UCSD-AML1 (cell line): ENCODE measurements around the gene MAP3K20.
"Not testable (repeated sequence)": the region's sequence is repeated elsewhere in the genome, so short reads cannot be mapped to it uniquely, and the experiment has no call there.

Source experiments
- DNase-seq: peaks from one replicate; lab custom pipeline; 2025; ENCODE audit not compliant: unreplicated experiment; lab: John Stamatoyannopoulos, UW

Gene MAP3K20

GRCh38 chr2:173305303-173305702 is 229.7 kb downstream of the MAP3K20 start:
- DNase-seq, result no peak

GRCh38 chr2:173307293-173307692 is 231.6 kb downstream of the MAP3K20 start:
- no peak for DNase-seq

- DNase-seq, result not testable (repeated sequence)
Measured at GRCh38 chr2:173309370-173309769, 233.7 kb downstream of the MAP3K20 start.

GRCh38 chr2:173311844-173312606 is 236.4 kb downstream of the MAP3K20 start:
- DNase-seq, result no peak
